Neutrophil (primary cell): ENCODE measurements around the gene DLX4.

ENCODE experiments used
- H3K27ac ChIP-seq: fragments of 200-600 bp; sonication (generic); 2 replicates; pipeline ENCODE4 v1.5.1; 2016; ENCODE audit warnings: mild to moderate bottlenecking, moderate library complexity
- H3K27me3 ChIP-seq: fragments of 200-600 bp; sonication (generic); 2 replicates; pipeline ENCODE4 v1.6.0; 2016; ENCODE audit warnings: mild to moderate bottlenecking
- H3K36me3 ChIP-seq: fragments of 200-600 bp; sonication (generic); 2 replicates; pipeline ENCODE4 v1.5.1; 2017
- H3K4me1 ChIP-seq, 2 experiments: fragments of 200-600 bp in 1 of 2; sonication (generic) in 1 of 2; 1 replicate in 1 of 2; 2 replicates in 1 of 2; pipeline versions ENCODE4 v1.5.1 to v1.6.1; 2013 to 2016; ENCODE audit warnings: low read depth in 1 of 2, low read length in 1 of 2, mild to moderate bottlenecking in 1 of 2, moderate library complexity in 1 of 2; ENCODE audit not compliant: control insufficient read depth in 1 of 2, insufficient read depth in 1 of 2
- H3K4me3 ChIP-seq, 2 experiments: fragments of 200-600 bp in 1 of 2; sonication (generic) in 1 of 2; 1 replicate in 1 of 2; 2 replicates in 1 of 2; pipeline ENCODE4 v1.5.1; 2013 to 2016; ENCODE audit warnings: low read depth in 1 of 2, low read length in 1 of 2, mild to moderate bottlenecking in 1 of 2, moderate library complexity in 1 of 2
- H3K9me3 ChIP-seq: fragments of 200-600 bp; sonication (generic); 2 replicates; pipeline ENCODE4 v1.5.1; 2016
- CTCF ChIP-seq: fragments of 200-600 bp; sonication (generic); IDR thresholded peaks from 2 replicates; pipeline ENCODE4 v1.5.1; 2016; ENCODE audit warnings: antibody characterized with exemption

DLX4 gene

GRCh38 chr17:49962599-49963308 is 6.2 kb upstream of the DLX4 start:
- TF ChIP-seq CTCF: no peak
- H3K27ac ChIP-seq: no peak overlapping the region
- no peaks in the 10 kb centered on the region for H3K36me3 ChIP-seq
- H3K4me3 ChIP-seq: no peak overlapping the region
- H3K9me3 ChIP-seq: no peaks in the 10 kb centered on the region
- peaks cover 6 to 11% of the 10 kb centered on the region in 2 experiments for H3K4me1 ChIP-seq
- peaks cover 89% of the 10 kb centered on the region for H3K27me3 ChIP-seq

GRCh38 chr17:49963309-49963625 is 5.7 kb upstream of the DLX4 start:
- TF ChIP-seq CTCF: no peak
- no peak overlapping the region for H3K4me3 ChIP-seq
- H3K27ac ChIP-seq: no peak overlapping the region
- H3K9me3 ChIP-seq: no peaks in the 10 kb centered on the region
- H3K27me3 ChIP-seq: peaks cover 93% of the 10 kb centered on the region
- no peaks in the 10 kb centered on the region for H3K36me3 ChIP-seq
- H3K4me1 ChIP-seq: peaks cover 10 to 14% of the 10 kb centered on the region in 2 experiments

DNA sequence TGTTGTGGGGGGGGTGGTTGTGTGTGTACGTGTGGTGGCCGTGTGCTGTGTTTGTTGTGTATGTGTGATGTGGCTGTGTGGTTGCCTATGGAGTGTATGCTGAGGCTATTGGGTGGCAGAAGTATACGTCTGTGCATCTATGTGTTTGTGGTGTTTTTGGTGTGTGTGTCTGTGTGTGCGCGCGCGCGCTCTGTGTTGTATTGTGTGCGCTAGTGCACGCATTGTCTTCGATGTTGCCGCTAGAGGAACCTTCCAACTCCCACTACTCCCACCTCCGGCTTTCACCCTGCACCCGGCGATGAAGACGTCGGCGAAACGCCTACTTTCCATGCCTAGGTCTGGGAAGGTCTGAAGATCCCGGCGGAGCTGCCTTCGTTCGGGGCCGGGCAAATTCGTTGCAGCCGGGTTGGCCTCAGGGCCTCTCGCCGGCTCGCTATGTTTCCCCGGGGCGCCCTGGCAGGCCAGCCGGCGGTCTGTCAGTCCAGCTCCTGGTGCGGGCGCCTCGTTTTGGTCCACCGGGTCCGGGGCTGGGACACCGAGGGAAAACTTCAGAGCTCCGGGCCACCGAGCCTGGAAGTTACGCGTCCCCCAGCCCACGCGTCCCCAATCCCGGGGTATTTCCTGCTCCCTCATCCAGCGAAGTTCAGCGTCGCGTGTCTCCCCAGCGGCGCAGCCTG is 5.2 kb upstream of the DLX4 start:
- Histone ChIP-seq H3K9me3 (no peaks in the 10 kb centered on the region), H3K4me1 (peaks cover 15 to 18% of the 10 kb centered on the region in 2 experiments), H3K27me3 (peaks cover 93% of the 10 kb centered on the region), H3K27ac (no peak overlapping the region), H3K4me3 (no peak overlapping the region), H3K36me3 (no peaks in the 10 kb centered on the region)
- no peak for TF ChIP-seq CTCF

- H3K4me3 ChIP-seq: no peak overlapping the region
- H3K27me3 ChIP-seq: peaks cover 93% of the 10 kb centered on the region
- H3K4me1 ChIP-seq: peaks cover 21 to 23% of the 10 kb centered on the region in 2 experiments
- H3K9me3 ChIP-seq: no peaks in the 10 kb centered on the region
- H3K27ac ChIP-seq: no peak overlapping the region
- TF ChIP-seq CTCF: no peak
- H3K36me3 ChIP-seq: no peaks in the 10 kb centered on the region
Observed at GRCh38 chr17:49964303-49964768, 4.7 kb upstream of the DLX4 start.

- no peaks in the 10 kb centered on the region for H3K36me3 ChIP-seq
- no peaks in the 10 kb centered on the region for H3K9me3 ChIP-seq
- H3K27me3 ChIP-seq: peaks cover 94% of the 10 kb centered on the region
- H3K4me1 ChIP-seq: peaks cover 24 to 29% of the 10 kb centered on the region in 2 experiments
- no peak for TF ChIP-seq CTCF
- H3K4me3 ChIP-seq: no peak overlapping the region
- no peak overlapping the region for H3K27ac ChIP-seq
Observed at GRCh38 chr17:49964769-49965523, 4.0 kb upstream of the DLX4 start.
